A673 (cell line): ENCODE results near the gene FRMD5. TPM values are rescaled to one million over a fixed set of nuclear protein-coding genes. Genes with fewer than 3 reads are reported as not detected.

Source experiments
- BruUV-seq: library from RNA; stranded (reverse); fragments of 400-500 nt; replicated peaks from 2 replicates; lab custom pipeline; 2021; lab: Mats Ljungman, UMichigan
- CTCF ChIA-PET: fragments of 300-600 bp; sonication (Branson Sonifier 250); formaldehyde crosslinking; loops from one replicate; lab custom pipeline; 2022; ENCODE audit warnings: antibody characterized with exemption; lab: Charles Lee
- POLR2A ChIA-PET: fragments of 300-600 bp; sonication (Branson Sonifier 250); formaldehyde crosslinking; loops from one replicate; lab custom pipeline; 2022; ENCODE audit warnings: antibody characterized with exemption; ENCODE audit not compliant: low non-redundant PET; lab: Charles Lee
- DNase-seq: peaks from one replicate; pipeline ENCODE4 v3.0.0-alpha.2; 2015; ENCODE audit warnings: low spot score
- H3K27ac ChIP-seq: fragments of 200-600 bp; sonication (generic); 2 replicates; pipeline ENCODE4 v1.5.1; 2016; ENCODE audit warnings: mixed run types, low read depth, mild to moderate bottlenecking, mixed read lengths, antibody characterized with exemption, low read length; ENCODE audit not compliant: poor library complexity, severe bottlenecking
- H3K27me3 ChIP-seq: fragments of 200-600 bp; sonication (generic); replicated peaks from 2 replicates; pipeline ENCODE4 v1.6.1; 2017; ENCODE audit warnings: mixed run types, low read depth, mild to moderate bottlenecking, mixed read lengths, antibody characterized with exemption, low read length; ENCODE audit not compliant: insufficient read depth, poor library complexity
- H3K36me3 ChIP-seq: fragments of 200-600 bp; sonication (generic); 2 replicates; pipeline ENCODE4 v1.6.1; 2016; ENCODE audit warnings: mixed run types, mild to moderate bottlenecking, mixed read lengths, antibody characterized with exemption, low read length; ENCODE audit not compliant: insufficient read depth, poor library complexity, severe bottlenecking
- H3K4me1 ChIP-seq: fragments of 200-600 bp; sonication (generic); 2 replicates; pipeline ENCODE4 v1.6.1; 2017; ENCODE audit warnings: mixed run types, mild to moderate bottlenecking, mixed read lengths, antibody characterized with exemption, low read length; ENCODE audit not compliant: insufficient read depth, poor library complexity, severe bottlenecking
- H3K4me3 ChIP-seq: fragments of 200-600 bp; sonication (generic); 2 replicates; pipeline ENCODE4 v1.5.1; 2016; ENCODE audit warnings: low read depth, mixed run types, mild to moderate bottlenecking, mixed read lengths, low read length; ENCODE audit not compliant: poor library complexity, severe bottlenecking
- H3K9me3 ChIP-seq: fragments of 200-600 bp; sonication (generic); 2 replicates; pipeline ENCODE4 v1.6.1; 2016; ENCODE audit warnings: mixed run types, low read depth, mild to moderate bottlenecking, mixed read lengths, antibody characterized with exemption, low read length; ENCODE audit not compliant: poor library complexity, severe bottlenecking
- CTCF ChIP-seq: fragments of 300-800, 200-600 bp; sonication (generic); conservative IDR thresholded peaks from 2 replicates; pipeline ENCODE4 v1.5.1; 2017; ENCODE audit warnings: low read depth, mild to moderate bottlenecking, antibody characterized with exemption, low read length, moderate library complexity, mixed read lengths
- EZH2 ChIP-seq: fragments of 200-600 bp; sonication (generic); IDR thresholded peaks from 2 replicates; pipeline ENCODE4 v1.6.1; 2017; ENCODE audit warnings: borderline replicate concordance, low read depth, mild to moderate bottlenecking, mixed read lengths, antibody characterized with exemption, low read length; ENCODE audit not compliant: poor library complexity, severe bottlenecking
- intact Hi-C: fragments of 100-400 bp; cut with micrococcal nuclease; formaldehyde crosslinking; loops from one replicate; pipeline ENCODE4 v1.10.0; 2022; ENCODE audit not compliant: unreplicated experiment
- total RNA-seq: library from RNA; stranded (reverse); gene quantifications from 2 replicates; pipeline ENCODE4 v1.2.3, GENCODE V29; 2021

The FRMD5 gene
- total RNA-seq, 1 experiment from 2014 or later, result 2.6 TPM

GRCh38 chr15:43889042-43889441 is 306.0 kb downstream of the FRMD5 start:
- Histone ChIP-seq H3K27ac (no peak overlapping the region), H3K4me1 (no peaks in the 10 kb centered on the region), H3K9me3 (no peaks in the 10 kb centered on the region), H3K4me3 (no peak overlapping the region), H3K36me3 (peaks cover 3% of the 10 kb centered on the region), H3K27me3 (no peaks in the 10 kb centered on the region)
- no TSS peak for BruUV-seq
- intact Hi-C loops, result no loop called here
- no peak for TF ChIP-seq CTCF
- TF ChIP-seq EZH2, result no peak
- no peak for DNase-seq
- ChIA-PET CTCF (no interaction called here), POLR2A (no interaction called here)

- DNase-seq, result no peak
- BruUV-seq, result no TSS peak
- peaks cover 3% of the 10 kb centered on the region for H3K36me3 ChIP-seq
- no peak overlapping the region for H3K27ac ChIP-seq
- no peaks in the 10 kb centered on the region for H3K9me3 ChIP-seq
- CTCF ChIA-PET, result no interaction called here
- intact Hi-C loops, result no loop called here
- H3K4me3 ChIP-seq, result no peak overlapping the region
- POLR2A ChIA-PET, result no interaction called here
- no peaks in the 10 kb centered on the region for H3K27me3 ChIP-seq
- no peaks in the 10 kb centered on the region for H3K4me1 ChIP-seq
- TF ChIP-seq CTCF (no peak), EZH2 (no peak)
Observed at GRCh38 chr15:43887901-43888300, 307.2 kb downstream of the FRMD5 start.

DNA sequence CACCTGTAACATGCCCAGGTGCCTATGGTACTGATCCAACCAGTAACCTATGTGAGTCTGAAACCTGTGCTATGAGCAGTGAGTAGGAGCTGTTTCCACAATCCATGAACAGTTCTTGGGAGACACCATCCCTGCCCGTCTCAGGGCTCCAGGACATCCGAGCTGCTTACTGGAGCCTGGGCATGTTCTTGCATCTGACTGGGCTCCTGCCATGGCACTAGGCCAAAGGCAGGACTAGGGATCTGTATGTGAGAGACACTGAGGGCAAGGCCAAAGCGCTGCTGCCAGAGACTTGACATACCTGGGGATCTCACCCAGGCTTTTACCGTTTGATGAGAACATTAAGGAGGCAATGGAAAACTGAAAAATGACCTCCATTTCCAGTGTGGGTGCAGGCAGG is 308.5 kb downstream of the FRMD5 start:
- H3K4me1 ChIP-seq, result no peaks in the 10 kb centered on the region
- CTCF ChIA-PET, result no interaction called here
- H3K9me3 ChIP-seq, result no peaks in the 10 kb centered on the region
- H3K4me3 ChIP-seq, result no peak overlapping the region
- no peaks in the 10 kb centered on the region for H3K27me3 ChIP-seq
- H3K36me3 ChIP-seq, result peaks cover 3% of the 10 kb centered on the region
- intact Hi-C loops, result no loop called here
- POLR2A ChIA-PET, result no interaction called here
- no TSS peak for BruUV-seq
- H3K27ac ChIP-seq, result no peak overlapping the region
- no peak for TF ChIP-seq EZH2
- TF ChIP-seq CTCF, result no peak
- DNase-seq, result no peak
